CD4-positive, alpha-beta memory T cell (primary cell): ENCODE measurements around the gene NBEAL2. TPM values are rescaled to one million over a fixed set of nuclear protein-coding genes. Genes with fewer than 3 reads are reported as not detected.

Source experiments
- CTCF ChIA-PET: fragments of 350-600 bp; sonication (Branson Sonifier 250); formaldehyde crosslinking; loops from one replicate; lab custom pipeline; 2021; ENCODE audit warnings: inconsistent platforms; ENCODE audit not compliant: partially characterized antibody; lab: Charles Lee
- POLR2A ChIA-PET: fragments of 350-600 bp; sonication (Branson Sonifier 250); formaldehyde crosslinking; loops from one replicate; lab custom pipeline; 2021; ENCODE audit not compliant: partially characterized antibody; lab: Charles Lee
- DNase-seq, 5 donors: peaks; one replicate each; pipeline versions ENCODE4 v3.0.0 to v3.0.0-alpha.2; 2020 to 2022; ENCODE audit warnings: mixed read lengths in 1 of 5
- H3K27ac ChIP-seq: one replicate; pipeline ENCODE4 v1.7.0; 2013; ENCODE audit warnings: low read depth, low read length
- H3K27me3 ChIP-seq: 2 replicates; pipeline ENCODE4 v1.7.0; 2013; ENCODE audit warnings: mild to moderate bottlenecking, low read length, moderate library complexity; ENCODE audit not compliant: insufficient read depth
- H3K36me3 ChIP-seq: 2 replicates; pipeline ENCODE4 v1.7.0; 2013; ENCODE audit warnings: mild to moderate bottlenecking, low read length, moderate library complexity; ENCODE audit not compliant: insufficient read depth
- H3K4me1 ChIP-seq: 2 replicates; pipeline ENCODE4 v1.7.0; 2013; ENCODE audit warnings: mild to moderate bottlenecking, low read length, moderate library complexity; ENCODE audit not compliant: insufficient read depth
- H3K4me3 ChIP-seq, 2 donors: one replicate each; pipeline ENCODE4 v1.7.0; 2013; ENCODE audit warnings: low read length in 2 of 2, mild to moderate bottlenecking in 1 of 2
- H3K9me3 ChIP-seq, 2 donors: one replicate each; pipeline ENCODE4 v1.7.0; 2013; ENCODE audit warnings: low read length in 2 of 2, control low read depth in 1 of 2; ENCODE audit not compliant: control insufficient read depth in 1 of 2
- H3K27ac Mint-ChIP-seq, 7 donors: one replicate each; pipeline ENCODE4 v1.8.0; 2020 to 2021; ENCODE audit warnings: mixed read lengths in 7 of 7, mild to moderate bottlenecking in 6 of 7, inconsistent platforms in 3 of 7, moderate library complexity in 3 of 7
- H3K27me3 Mint-ChIP-seq, 2 donors: one replicate each; pipeline ENCODE4 v1.8.0; 2020 to 2021; ENCODE audit warnings: mixed read lengths in 2 of 2
- H3K36me3 Mint-ChIP-seq, 2 donors: one replicate each; pipeline ENCODE4 v1.8.0; 2020 to 2021; ENCODE audit warnings: mixed read lengths in 2 of 2, inconsistent platforms in 1 of 2, mild to moderate bottlenecking in 1 of 2
- H3K4me1 Mint-ChIP-seq, 4 donors: one replicate each; pipeline ENCODE4 v1.8.0; 2020 to 2021; ENCODE audit warnings: mixed read lengths in 4 of 4, mild to moderate bottlenecking in 1 of 4
- H3K4me3 Mint-ChIP-seq, 8 donors: one replicate each; pipeline ENCODE4 v1.8.0; 2020 to 2021; ENCODE audit warnings: mixed read lengths in 8 of 8, mild to moderate bottlenecking in 7 of 8, moderate library complexity in 6 of 8, inconsistent platforms in 3 of 8
- H3K9me3 Mint-ChIP-seq, 8 donors: one replicate each; pipeline ENCODE4 v1.8.0; 2020 to 2021; ENCODE audit warnings: mixed read lengths in 8 of 8, mild to moderate bottlenecking in 5 of 8, inconsistent platforms in 3 of 8, moderate library complexity in 1 of 8
- intact Hi-C: fragments of 100-400 bp; cut with micrococcal nuclease; formaldehyde crosslinking; loops from one replicate; pipeline ENCODE4 v1.15.1; 2023
- polyA plus RNA-seq, 2 donors: library from polyadenylated mRNA; unstranded; fragments of 300-500 nt; fragmentation: Illumina TruSeq; gene quantifications; one replicate each; pipeline ENCODE4 v1.2.3, GENCODE V29; 2021
- total RNA-seq, 2 experiments: library from RNA; stranded (reverse); gene quantifications; one replicate each; pipeline ENCODE4 v1.2.3, GENCODE V29; 2021

NBEAL2 gene
- total and polyA plus RNA-seq, 4 experiments from 2014 or later: 4.5 to 147 (median 79.8) TPM

DNA sequence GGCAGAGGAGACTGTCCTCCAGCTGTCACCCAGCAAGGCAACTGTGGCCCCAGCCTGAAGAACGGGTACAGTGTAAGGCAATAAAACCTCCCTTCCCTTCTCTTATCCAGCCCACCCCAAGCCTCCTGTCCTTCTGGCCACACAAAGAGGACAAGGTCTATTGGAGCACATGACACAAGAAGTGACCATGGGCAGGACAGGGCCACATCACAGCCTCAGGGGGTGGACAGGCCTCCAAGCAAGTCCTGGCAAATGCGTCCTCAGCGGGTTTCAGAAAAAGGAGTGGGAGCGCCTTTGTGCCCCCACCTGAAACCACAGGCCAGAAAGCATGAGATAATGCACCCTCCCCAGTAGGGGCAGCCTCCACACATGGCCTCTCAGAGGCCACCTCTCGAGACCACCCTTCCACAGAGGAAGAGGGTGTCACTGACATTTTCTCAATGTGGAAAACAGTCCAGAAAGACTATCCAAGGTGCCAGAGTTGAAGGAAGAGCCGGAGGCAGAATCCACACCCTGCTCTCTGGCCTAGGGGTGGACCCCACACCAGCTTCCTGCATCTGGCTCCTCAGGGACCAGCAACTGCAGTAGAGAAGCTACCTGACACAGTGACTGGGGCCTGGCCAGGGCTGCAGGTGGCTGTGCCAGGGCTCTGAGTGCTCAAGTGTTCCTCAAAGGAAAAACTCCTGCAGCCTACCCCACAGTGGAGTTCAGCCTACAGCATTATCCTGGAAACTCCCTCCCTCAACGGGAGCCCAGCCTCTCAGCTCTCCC, 46.8 kb upstream of the NBEAL2 start:
- POLR2A ChIA-PET: interaction anchor here (1.0 to 2.8 kb wide), 2 partner anchors 15 to 21 kb away, joined by 3 to 17 read pairs; no protein-coding TSS in a partner anchor
- peaks cover 66% of the 10 kb centered on the region for H3K4me1 ChIP-seq
- H3K27ac Mint-ChIP-seq: peak overlapping the region; percentile 54 to 88 (median 64)
- H3K36me3 Mint-ChIP-seq: peaks cover 20 to 34% of the 10 kb centered on the region in 2 donors
- H3K4me3 Mint-ChIP-seq: peak overlapping the region in 3 of 8 donors; percentile 25 to 60 (median 52)
- no peaks in the 10 kb centered on the region for H3K27me3 ChIP-seq
- H3K4me3 ChIP-seq: no peak overlapping the region
- peak overlapping the region; percentile 7 for H3K27ac ChIP-seq
- peaks cover 41 to 74% (median 52%) of the 10 kb centered on the region in 4 donors for H3K4me1 Mint-ChIP-seq
- peaks cover 13% of the 10 kb centered on the region for H3K36me3 ChIP-seq
- H3K9me3 ChIP-seq: no peaks in the 10 kb centered on the region
- H3K9me3 Mint-ChIP-seq: peaks cover 0 to 7% (median 4%) of the 10 kb centered on the region in 8 donors
- no peak for DNase-seq
- H3K27me3 Mint-ChIP-seq: no peaks in the 10 kb centered on the region
- CTCF ChIA-PET: interaction anchor here (0.9 to 1.6 kb wide), 2 partner anchors 15 to 66 kb away, joined by 3 to 7 read pairs; no protein-coding TSS in a partner anchor
- intact Hi-C loops: no loop called here

DNA sequence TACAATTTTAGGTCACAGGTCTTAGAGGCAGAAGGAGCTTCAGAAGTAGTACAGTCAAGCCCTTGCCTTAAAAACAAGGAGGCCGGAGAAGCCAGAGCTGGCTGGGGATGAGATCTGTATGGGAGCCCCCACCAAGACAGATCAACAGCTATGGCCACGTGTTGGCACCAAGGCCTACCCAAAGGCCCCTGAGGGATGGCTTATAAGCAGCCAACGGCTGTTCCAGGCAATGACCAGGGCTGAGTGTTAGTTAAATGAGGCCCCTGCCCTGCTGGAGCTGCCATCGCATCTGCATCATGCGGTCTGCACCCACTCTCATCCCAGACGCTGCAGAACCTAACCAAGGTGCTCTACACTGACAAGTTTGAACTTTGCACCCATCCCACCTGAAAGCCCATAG, 46.2 kb upstream of the NBEAL2 start:
- no peaks in the 10 kb centered on the region for H3K27me3 ChIP-seq
- intact Hi-C loops: no loop called here
- Mint-ChIP-seq H3K4me3 (no peak overlapping the region), H3K9me3 (peaks cover 0 to 6% (median 4%) of the 10 kb centered on the region in 8 donors), H3K4me1 (peaks cover 40 to 68% (median 49%) of the 10 kb centered on the region in 4 donors), H3K27me3 (no peaks in the 10 kb centered on the region), H3K36me3 (peaks cover 24 to 39% of the 10 kb centered on the region in 2 donors), H3K27ac (peak overlapping the region in 5 of 7 donors; percentile 43 to 78 (median 66))
- POLR2A ChIA-PET: interaction anchor here (2.8 kb wide), 1 partner anchor 15 kb away, joined by 17 read pairs; no protein-coding TSS in a partner anchor
- no peak for DNase-seq
- no peak overlapping the region for H3K27ac ChIP-seq
- CTCF ChIA-PET: interaction anchor here (0.9 to 1.6 kb wide), 2 partner anchors 14 to 65 kb away, joined by 3 to 7 read pairs; no protein-coding TSS in a partner anchor
- peaks cover 59% of the 10 kb centered on the region for H3K4me1 ChIP-seq
- H3K4me3 ChIP-seq: no peak overlapping the region
- H3K9me3 ChIP-seq: no peaks in the 10 kb centered on the region
- peaks cover 19% of the 10 kb centered on the region for H3K36me3 ChIP-seq

DNA sequence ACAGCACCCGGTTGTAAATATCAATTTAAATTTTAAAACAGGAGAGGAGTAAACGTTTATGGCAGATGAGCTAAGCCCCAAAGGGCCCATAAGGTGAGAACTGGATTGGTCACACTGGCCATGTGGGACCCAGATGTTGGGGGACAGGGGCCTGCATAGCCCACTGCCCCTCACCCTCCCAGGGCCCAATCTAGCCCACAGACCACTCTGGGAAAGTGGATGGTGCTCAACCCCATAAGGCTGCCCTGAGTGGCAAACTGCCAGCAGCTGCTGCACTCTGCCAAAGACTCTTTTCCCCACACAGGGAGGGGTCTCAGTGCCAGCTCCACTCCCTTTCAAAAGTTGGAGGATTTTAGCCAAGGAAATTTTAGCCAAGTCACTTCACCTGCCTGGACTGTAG, 45.4 kb upstream of the NBEAL2 start:
- Mint-ChIP-seq H3K36me3 (peaks cover 20 to 37% of the 10 kb centered on the region in 2 donors), H3K27me3 (no peaks in the 10 kb centered on the region), H3K9me3 (peaks cover 0 to 2% (median 0%) of the 10 kb centered on the region in 8 donors), H3K4me3 (no peak overlapping the region), H3K4me1 (peaks cover 38 to 63% (median 46%) of the 10 kb centered on the region in 4 donors), H3K27ac (peak overlapping the region in 5 of 7 donors; percentile 9 to 85 (median 19))
- Histone ChIP-seq H3K9me3 (no peaks in the 10 kb centered on the region), H3K4me3 (no peak overlapping the region), H3K4me1 (peaks cover 51% of the 10 kb centered on the region), H3K36me3 (peaks cover 28% of the 10 kb centered on the region), H3K27ac (no peak overlapping the region), H3K27me3 (no peaks in the 10 kb centered on the region)
- CTCF ChIA-PET: interaction anchor here (1.6 to 2.0 kb wide), 2 partner anchors 13 to 64 kb away, joined by 7 read pairs; no protein-coding TSS in a partner anchor
- no peak for DNase-seq
- intact Hi-C loops: no loop called here
- POLR2A ChIA-PET: interaction anchor here (0.6 to 2.8 kb wide), 4 partner anchors 14 to 415 kb away, joined by 3 to 17 read pairs (median 3); no protein-coding TSS in a partner anchor

DNA sequence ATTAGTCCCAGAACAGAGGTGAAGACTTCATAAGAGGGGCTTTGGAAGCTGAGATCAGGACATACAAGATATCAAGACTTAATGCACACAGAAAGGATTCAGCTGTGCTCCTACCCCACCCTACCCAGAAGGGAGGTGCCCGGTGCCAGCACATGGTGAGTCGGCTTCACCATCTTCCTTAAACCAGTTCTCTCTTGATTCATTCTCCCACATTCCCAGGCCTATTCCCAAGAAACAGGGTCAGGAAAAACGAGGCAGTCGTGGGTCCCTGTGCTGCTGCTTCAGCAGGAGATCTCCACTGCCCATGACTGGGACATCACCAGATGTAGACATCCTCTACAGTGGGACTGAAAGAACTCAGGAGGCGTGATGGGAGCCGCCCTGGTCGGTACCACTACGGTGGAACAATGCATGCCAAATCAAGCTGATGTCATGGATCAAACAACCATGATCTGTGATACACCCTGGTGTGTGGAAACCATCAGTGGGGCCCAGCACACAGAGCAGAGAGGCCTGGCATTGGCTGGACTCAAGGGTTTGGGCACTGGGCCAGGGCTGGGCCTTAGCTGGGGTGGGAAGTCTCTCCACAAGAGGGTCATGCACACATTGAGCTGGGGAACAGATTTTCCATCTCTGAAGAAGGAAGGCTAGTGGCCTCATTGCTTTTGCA, 44.8 kb upstream of the NBEAL2 start:
- ChIA-PET CTCF (interaction anchor here (1.2 to 2.0 kb wide), 3 partner anchors 13 to 64 kb away, joined by 3 to 7 read pairs (median 7); no protein-coding TSS in a partner anchor), POLR2A (interaction anchor here (0.6 to 2.8 kb wide), 6 partner anchors 13 to 414 kb away, joined by 3 to 17 read pairs (median 4); partner anchors contain the start of gene NBEAL2)
- Histone ChIP-seq H3K27ac (no peak overlapping the region), H3K9me3 (no peaks in the 10 kb centered on the region), H3K27me3 (no peaks in the 10 kb centered on the region), H3K4me3 (no peak overlapping the region), H3K36me3 (peaks cover 33% of the 10 kb centered on the region), H3K4me1 (peaks cover 46% of the 10 kb centered on the region)
- intact Hi-C loops: no loop called here
- Mint-ChIP-seq H3K4me3 (no peak overlapping the region), H3K36me3 (peaks cover 17 to 42% of the 10 kb centered on the region in 2 donors), H3K4me1 (peaks cover 38 to 64% (median 46%) of the 10 kb centered on the region in 4 donors), H3K9me3 (peaks cover 0 to 2% (median 0%) of the 10 kb centered on the region in 8 donors), H3K27me3 (no peaks in the 10 kb centered on the region), H3K27ac (peak overlapping the region in 5 of 7 donors; percentile 15 to 85 (median 29))
- no peak for DNase-seq

DNA sequence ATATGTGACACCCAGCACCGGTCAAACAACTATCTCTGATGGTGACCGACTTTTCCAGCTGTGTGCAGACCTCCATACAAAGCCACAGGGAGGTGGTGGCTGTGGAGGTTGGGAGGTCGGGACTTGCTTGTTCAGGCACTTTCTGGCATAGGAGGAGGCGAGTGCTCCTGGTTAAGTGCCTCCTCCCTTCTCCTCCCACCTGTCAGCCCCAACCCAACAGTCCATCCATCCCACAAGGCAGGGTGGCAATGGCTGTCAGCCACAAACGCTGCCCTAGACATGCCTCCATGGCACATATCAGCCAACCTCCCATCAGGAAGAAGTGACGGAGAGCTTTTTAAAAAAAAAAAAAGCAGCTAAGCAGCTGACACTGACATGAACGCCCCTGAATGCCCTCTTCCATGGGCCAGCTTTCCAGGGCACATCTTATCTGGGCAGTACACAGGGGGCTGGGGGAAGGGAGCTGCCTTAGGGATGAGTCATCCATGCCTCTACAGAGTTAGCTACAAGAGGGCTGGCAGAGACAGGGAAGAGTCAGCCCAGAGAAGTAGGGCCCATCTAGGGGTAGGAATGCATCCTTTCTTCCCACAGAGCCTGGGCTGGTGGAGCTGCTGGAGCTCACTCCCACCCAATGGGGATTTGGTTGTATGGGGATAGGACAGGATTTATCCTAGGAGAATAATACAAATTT, 44.2 kb upstream of the NBEAL2 start:
- Mint-ChIP-seq H3K27me3 (no peaks in the 10 kb centered on the region), H3K27ac (peak overlapping the region in 4 of 7 donors; percentile 25 to 59 (median 45)), H3K4me3 (no peak overlapping the region), H3K36me3 (peaks cover 22 to 49% of the 10 kb centered on the region in 2 donors), H3K4me1 (peaks cover 39 to 68% (median 47%) of the 10 kb centered on the region in 4 donors), H3K9me3 (peaks cover 0 to 2% (median 0%) of the 10 kb centered on the region in 8 donors)
- DNase-seq: no peak
- ChIA-PET POLR2A (interaction anchor here (0.6 to 2.8 kb wide), 5 partner anchors 13 to 284 kb away, joined by 3 to 17 read pairs (median 5); partner anchors contain the start of gene NBEAL2), CTCF (interaction anchor here (1.0 to 2.0 kb wide), 5 partner anchors 12 to 69 kb away, joined by 3 to 7 read pairs (median 3); no protein-coding TSS in a partner anchor)
- H3K27me3 ChIP-seq: no peaks in the 10 kb centered on the region
- intact Hi-C loops: no loop called here
- peaks cover 40% of the 10 kb centered on the region for H3K36me3 ChIP-seq
- H3K9me3 ChIP-seq: no peaks in the 10 kb centered on the region
- no peak overlapping the region for H3K27ac ChIP-seq
- H3K4me3 ChIP-seq: no peak overlapping the region
- peaks cover 40% of the 10 kb centered on the region for H3K4me1 ChIP-seq

DNA sequence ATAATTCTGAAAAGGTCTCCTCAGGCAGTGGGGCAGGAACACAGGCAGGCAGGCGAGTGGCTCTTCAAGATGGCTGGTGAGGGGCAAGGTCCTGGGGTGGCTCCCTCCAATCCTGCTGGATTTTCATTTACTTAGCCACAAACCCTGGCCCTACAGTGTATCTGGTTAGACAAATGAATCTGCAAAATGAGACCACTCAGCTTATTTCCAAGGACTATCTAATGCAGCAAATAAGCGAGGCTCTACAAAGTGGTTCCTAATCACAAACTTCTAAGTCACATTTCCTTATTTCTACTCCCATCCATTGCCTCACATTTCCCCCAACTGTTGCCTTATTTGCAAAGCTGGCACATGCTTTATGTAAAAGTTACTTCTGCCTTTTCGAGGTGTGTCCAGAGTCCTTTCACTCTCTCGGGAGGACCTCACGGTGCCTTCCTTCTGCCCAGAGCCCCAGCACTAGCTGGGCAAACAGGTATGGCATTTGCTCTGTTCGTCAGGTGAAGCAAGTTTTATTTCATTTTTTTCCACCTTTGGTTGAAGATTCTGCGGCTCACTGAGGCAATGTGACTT, 43.4 kb upstream of the NBEAL2 start:
- no peak overlapping the region for H3K4me3 ChIP-seq
- no peaks in the 10 kb centered on the region for H3K9me3 ChIP-seq
- no peaks in the 10 kb centered on the region for H3K27me3 ChIP-seq
- ChIA-PET POLR2A (interaction anchor here (1.0 to 1.7 kb wide), 3 partner anchors 23 to 51 kb away, joined by 3 to 6 read pairs (median 4); partner anchors contain the start of gene NBEAL2), CTCF (interaction anchor here (0.7 to 2.0 kb wide), 6 partner anchors 11 to 111 kb away, joined by 3 to 7 read pairs (median 3); no protein-coding TSS in a partner anchor)
- DNase-seq: no peak
- Mint-ChIP-seq H3K36me3 (peaks cover 27 to 51% of the 10 kb centered on the region in 2 donors), H3K9me3 (peaks cover 0 to 2% (median 0%) of the 10 kb centered on the region in 8 donors), H3K4me3 (no peak overlapping the region), H3K27me3 (no peaks in the 10 kb centered on the region), H3K27ac (peak overlapping the region in 6 of 7 donors; percentile 23 to 75 (median 58)), H3K4me1 (peaks cover 38 to 64% (median 44%) of the 10 kb centered on the region in 4 donors)
- intact Hi-C loops: no loop called here
- peaks cover 33% of the 10 kb centered on the region for H3K4me1 ChIP-seq
- no peak overlapping the region for H3K27ac ChIP-seq
- H3K36me3 ChIP-seq: peaks cover 43% of the 10 kb centered on the region
